Ovary (tissue), 9 donors: ENCODE data around the gene LPAR6. TPM values are rescaled to one million over a fixed set of nuclear protein-coding genes. Genes with fewer than 3 reads are reported as not detected.
A peak's percentile ranks its signal among the peaks of the same experiment; 100 is the strongest.
"Not testable (repeated sequence)": the region's sequence is repeated elsewhere in the genome, so short reads cannot be mapped to it uniquely, and the experiment has no call there.

ENCODE experiments used
- DNase-seq, 5 donors: peaks; one replicate each; pipeline ENCODE4 v3.0.0-alpha.2; 2019 to 2020
- H3K27ac ChIP-seq, 2 donors: fragments of 200-600 bp; one replicate each; pipeline versions ENCODE4 v1.5.1 to v1.8.0; 2019 to 2022
- H3K27me3 ChIP-seq: fragments of 200-600 bp; one replicate; pipeline ENCODE4 v1.8.0; 2022
- H3K36me3 ChIP-seq: fragments of 200-600 bp; sonication (generic); one replicate; pipeline ENCODE4 v1.5.1; 2019
- H3K4me1 ChIP-seq: one replicate; pipeline ENCODE4 v1.8.1; 2013; ENCODE audit warnings: mild to moderate bottlenecking, moderate library complexity; ENCODE audit not compliant: insufficient read depth
- H3K4me3 ChIP-seq: fragments of 200-600 bp; sonication (generic); one replicate; pipeline ENCODE4 v1.5.1; 2017
- H3K9me3 ChIP-seq, 2 donors: fragments of 200-600 bp in 1 of 2; sonication (generic) in 1 of 2; one replicate each; pipeline versions ENCODE4 v1.5.1 to v1.8.1; 2013 to 2019; ENCODE audit warnings: mild to moderate bottlenecking in 1 of 2, moderate library complexity in 1 of 2
- CTCF ChIP-seq, 3 donors: fragments of 450-650 bp in 2 of 3; fragments of 200-600 bp in 1 of 3; IDR thresholded peaks; one replicate each; pipeline versions ENCODE4 v1.5.1 to v1.8.0; 2016 to 2022; ENCODE audit warnings: antibody characterized with exemption in 3 of 3, mild to moderate bottlenecking in 1 of 3
- EP300 ChIP-seq: sonication (generic); formaldehyde crosslinking; IDR thresholded peaks from one replicate; pipeline ENCODE4 v1.6.1; 2017; ENCODE audit warnings: antibody characterized with exemption
- POLR2A ChIP-seq: fragments of 450-650 bp; IDR thresholded peaks from one replicate; pipeline ENCODE4 v1.6.1; 2017; ENCODE audit warnings: antibody characterized with exemption, mild to moderate bottlenecking, moderate library complexity
- WGBS, 3 donors: extraction: QIAGEN DNeasy Blood & Tissue Kit in 1 of 3; methylation state at CpG; one replicate each; pipeline versions ENCODE4 v1.1.5 to v1.1.7; 2013 to 2017; 5-methylcytosine and 5-hydroxymethylcytosine counted together
- intact Hi-C, 4 donors: fragments of 100-400 bp; cut with DNase I; formaldehyde crosslinking; loops; one replicate each; pipeline versions ENCODE4 v1.11.0 to v1.15.1; 2022 to 2023
- polyA plus RNA-seq, 2 donors: library from polyadenylated mRNA; stranded (reverse); fragments of 200-250 nt in 1 of 2; fragments of 350-450 nt in 1 of 2; fragmentation: Illumina TruSeq in 1 of 2; extraction: RNeasy Lipid Tissue Mini Kit (QIAGEN cat#74804) in 1 of 2; gene quantifications; one replicate each; pipeline ENCODE4 v1.2.3, GENCODE V29; 2013 to 2014
- total RNA-seq, 7 donors: library from RNA; depleted of rRNA in 2 of 7; stranded (reverse); fragments of >200 nt in 2 of 7; fragmentation: NEBNext Ultra II Directional in 3 of 7; extraction: Animal tissue kit (Norgen Biotek cat#: 25700) in 3 of 7; gene quantifications; one replicate each; pipeline versions ENCODE4 v1.1.0 to v1.2.4, GENCODE V29; 2016 to 2023
- donor health status: DM: no; HTN: no; CAD: no; lungs with moderate emphysema.
- donor health status: DM: no; HTN: no; CAD: no.
- donor health status: Bipolar disorder and iron deficiency.
- donor health status: DM: yes; HTN: yes; CAD: no.
- donor health status: DM: no; HTN: no; CAD: no.
- donor health status: DM: yes; HTN: yes; CAD: no.

The LPAR6 gene
- total and polyA plus RNA-seq, 9 donors, result 7.7 to 25.0 (median 16.7) TPM

- H3K4me3 ChIP-seq, result no peak overlapping the region
- no peaks in the 10 kb centered on the region for H3K9me3 ChIP-seq
- DNase-seq, result no peak
- no peaks in the 10 kb centered on the region for H3K36me3 ChIP-seq
- intact Hi-C loops, result no loop called here
- peaks cover 2% of the 10 kb centered on the region for H3K4me1 ChIP-seq
- peak overlapping the region in 1 of 2 donors; percentile 1 for H3K27ac ChIP-seq
- TF ChIP-seq CTCF (IDR thresholded peaks at IDR 0.05) (no peak), POLR2A (no peak), EP300 (no peak)
- H3K27me3 ChIP-seq, result no peaks in the 10 kb centered on the region
- WGBS, 3 donors, result 25 to 29% (median 26%) methylated on average over 2 of the region's 2 CpGs
These were observed 19.2 kb upstream of the LPAR6 start for GRCh38 chr13:48431987-48432615.

GRCh38 chr13:48431431-48431830 is 18.5 kb upstream of the LPAR6 start:
- Histone ChIP-seq H3K4me1 (peaks cover 2% of the 10 kb centered on the region), H3K27me3 (no peaks in the 10 kb centered on the region), H3K9me3 (no peaks in the 10 kb centered on the region), H3K36me3 (no peaks in the 10 kb centered on the region), H3K27ac (peak overlapping the region in 1 of 2 donors; percentile 1), H3K4me3 (no peak overlapping the region)
- intact Hi-C loops, result no loop called here
- TF ChIP-seq POLR2A (no peak), EP300 (no peak), CTCF (IDR thresholded peaks at IDR 0.05) (no peak)
- no peak for DNase-seq
- 18 to 25% (median 21%) methylated on average over 5 of the region's 5 CpGs for WGBS, 3 donors

- H3K4me3 ChIP-seq, result no peak overlapping the region
- intact Hi-C loops, result no loop called here
These were observed 17.0 kb upstream of the LPAR6 start for GRCh38 chr13:48429886-48430285.

GRCh38 chr13:48429036-48429435 is 16.1 kb upstream of the LPAR6 start:
- intact Hi-C loops, result no loop called here

More at GRCh38 chr13:48429886-48430285, 17.0 kb upstream of the LPAR6 start:
- H3K27ac ChIP-seq, result no peak overlapping the region
- H3K9me3 ChIP-seq, result no peaks in the 10 kb centered on the region
- no peaks in the 10 kb centered on the region for H3K27me3 ChIP-seq
- DNase-seq, result no peak
- no peaks in the 10 kb centered on the region for H3K36me3 ChIP-seq
- H3K4me1 ChIP-seq, result peaks cover 2% of the 10 kb centered on the region
- TF ChIP-seq EP300 (no peak), POLR2A (no peak), CTCF (IDR thresholded peaks at IDR 0.05) (no peak)

GRCh38 chr13:48426755-48427298 is 13.9 kb upstream of the LPAR6 start:
- intact Hi-C loops, H3K9me3 ChIP-seq, DNase-seq, H3K4me1 ChIP-seq, H3K27ac ChIP-seq, H3K4me3 ChIP-seq, H3K36me3 ChIP-seq, H3K27me3 ChIP-seq: not testable (repeated sequence)
- 92 to 93% (median 92%) methylated on average over 8 to 9 of the region's 9 CpGs for WGBS, 3 donors

More at GRCh38 chr13:48429036-48429435, 16.1 kb upstream of the LPAR6 start:
- Histone ChIP-seq H3K27ac (no peak overlapping the region), H3K4me3 (no peak overlapping the region), H3K9me3 (no peaks in the 10 kb centered on the region), H3K27me3 (no peaks in the 10 kb centered on the region), H3K36me3 (no peaks in the 10 kb centered on the region), H3K4me1 (peaks cover 2% of the 10 kb centered on the region)
- no peak for DNase-seq
- WGBS, 3 donors, result 93 to 96% (median 95%) methylated on average over 3 of the region's 3 CpGs
- TF ChIP-seq EP300 (no peak), CTCF (IDR thresholded peaks at IDR 0.05) (no peak)
